GM21576 (cell line): ENCODE data around the gene CFAP221.

Experiments
- ATAC-seq: cut with Tn5 transposase; IDR thresholded peaks from one replicate; pipeline ENCODE4 v1.9.1; 2021; ENCODE audit warnings: mild to moderate bottlenecking, moderate library complexity; ENCODE audit not compliant: unreplicated experiment

The CFAP221 gene

GRCh38 chr2:119678021-119678656 lies 133.9 kb downstream of the CFAP221 start:
- no peak for ATAC-seq

DNA sequence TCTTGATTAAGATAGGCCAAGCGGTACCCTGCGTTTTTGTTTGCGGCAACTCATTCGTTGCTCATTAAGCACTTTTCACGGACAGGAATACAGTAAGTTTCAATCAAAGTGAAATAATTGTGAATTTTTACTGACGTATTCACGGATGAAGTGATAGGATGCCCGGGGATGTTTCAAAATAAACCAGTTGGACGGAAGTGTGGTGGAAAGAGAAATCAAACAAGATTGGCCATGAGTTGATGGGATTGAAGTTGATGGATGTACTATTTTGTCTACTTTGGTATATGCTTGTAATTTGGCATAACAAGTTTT lies 135.2 kb downstream of the CFAP221 start:
- no peak for ATAC-seq

DNA sequence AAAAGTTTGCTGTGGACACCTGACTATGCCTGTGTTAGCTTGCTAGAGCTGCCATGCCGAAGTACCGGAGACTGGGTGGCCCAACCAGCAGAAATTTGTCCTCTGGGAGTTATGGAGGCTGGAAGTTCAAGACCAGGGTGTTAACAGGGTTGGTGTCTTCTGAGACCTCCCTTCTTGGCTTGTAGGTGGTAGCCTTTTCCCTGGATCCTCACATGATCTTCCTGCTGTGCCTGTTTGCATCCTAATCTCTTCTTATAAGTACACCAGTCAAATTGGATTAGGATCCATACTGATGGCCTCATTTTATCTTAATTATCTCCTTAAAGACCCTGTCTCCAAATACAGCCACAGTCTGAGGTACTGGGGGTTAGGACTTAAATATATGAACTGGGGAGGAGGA lies 135.6 kb downstream of the CFAP221 start:
- no peak for ATAC-seq

DNA sequence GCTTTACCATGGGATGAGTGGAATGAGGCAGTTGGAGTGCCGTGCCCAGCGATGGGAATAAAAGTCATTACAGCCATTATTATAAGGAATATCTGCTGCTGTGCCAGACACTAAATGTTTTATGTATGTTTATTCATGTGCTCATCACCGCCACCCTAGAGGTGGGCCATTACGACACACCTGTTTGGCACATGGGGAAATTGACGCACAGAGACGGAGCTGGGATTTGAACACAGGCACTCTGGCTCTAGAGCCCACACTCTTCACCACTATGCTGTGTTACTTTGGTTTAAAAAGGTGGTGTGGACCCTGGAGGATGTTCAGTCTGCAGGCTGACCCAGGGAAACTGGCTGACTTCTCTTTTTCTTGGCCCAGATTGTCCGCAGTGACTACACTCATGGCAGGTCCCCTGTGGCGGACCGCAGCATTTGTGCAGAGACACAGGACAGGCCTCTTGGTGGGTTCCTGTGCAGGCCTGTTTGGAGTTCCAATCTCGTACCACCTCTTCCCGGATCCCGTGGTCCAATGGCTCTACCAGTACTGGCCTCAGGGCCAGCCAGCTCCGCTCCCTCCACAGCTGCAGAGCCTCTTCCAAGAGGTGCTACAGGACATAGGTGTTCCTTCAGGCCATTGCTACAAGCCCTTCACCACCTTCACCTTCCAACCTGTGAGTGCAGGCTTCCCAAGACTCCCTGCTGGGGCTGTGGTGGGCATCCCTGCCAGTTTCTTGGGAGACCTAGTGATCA lies 136.4 kb downstream of the CFAP221 start:
- ATAC-seq: no peak

DNA sequence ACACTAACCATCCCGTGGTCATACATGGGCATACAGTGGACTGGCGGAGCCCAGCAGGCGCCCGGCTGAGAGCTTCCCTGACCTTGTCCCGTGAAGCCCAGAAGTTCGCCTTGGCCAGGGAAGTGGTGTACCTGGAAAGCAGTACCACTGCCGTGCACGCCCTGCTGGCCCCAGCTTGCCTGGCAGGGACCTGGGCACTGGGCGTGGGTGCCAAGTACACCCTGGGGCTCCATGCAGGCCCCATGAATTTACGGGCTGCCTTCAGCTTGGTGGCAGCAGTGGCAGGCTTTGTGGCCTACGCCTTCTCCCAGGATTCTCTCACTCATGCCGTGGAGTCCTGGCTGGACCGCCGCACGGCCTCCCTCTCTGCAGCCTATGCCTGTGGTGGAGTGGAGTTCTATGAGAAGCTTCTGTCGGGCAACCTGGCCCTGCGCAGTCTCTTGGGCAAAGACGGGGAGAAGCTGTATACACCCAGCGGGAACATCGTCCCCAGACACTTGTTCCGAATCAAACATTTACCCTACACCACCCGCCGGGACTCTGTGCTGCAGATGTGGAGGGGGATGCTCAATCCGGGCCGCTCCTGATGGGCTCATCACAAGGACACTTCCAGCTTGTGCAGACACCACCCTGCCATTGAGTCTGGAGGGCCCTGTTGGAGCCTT lies 137.1 kb downstream of the CFAP221 start:
- no peak for ATAC-seq

DNA sequence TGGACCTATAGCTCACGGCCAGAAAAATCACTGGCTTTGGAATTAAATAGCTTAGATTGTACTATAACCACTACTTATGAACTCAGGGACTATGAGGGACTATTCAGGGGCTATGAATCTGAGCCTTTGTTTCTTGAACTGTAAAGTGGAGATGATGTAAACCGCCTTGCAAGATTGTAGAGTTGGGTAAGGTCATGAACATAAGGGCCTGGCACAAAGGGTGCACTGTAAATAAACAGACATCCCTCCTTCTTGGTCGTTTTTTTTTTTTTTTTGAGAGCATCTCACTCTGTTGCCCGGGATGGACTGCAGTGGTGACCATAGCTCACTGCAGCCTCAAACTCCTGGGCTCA lies 137.6 kb downstream of the CFAP221 start:
- no peak for ATAC-seq

DNA sequence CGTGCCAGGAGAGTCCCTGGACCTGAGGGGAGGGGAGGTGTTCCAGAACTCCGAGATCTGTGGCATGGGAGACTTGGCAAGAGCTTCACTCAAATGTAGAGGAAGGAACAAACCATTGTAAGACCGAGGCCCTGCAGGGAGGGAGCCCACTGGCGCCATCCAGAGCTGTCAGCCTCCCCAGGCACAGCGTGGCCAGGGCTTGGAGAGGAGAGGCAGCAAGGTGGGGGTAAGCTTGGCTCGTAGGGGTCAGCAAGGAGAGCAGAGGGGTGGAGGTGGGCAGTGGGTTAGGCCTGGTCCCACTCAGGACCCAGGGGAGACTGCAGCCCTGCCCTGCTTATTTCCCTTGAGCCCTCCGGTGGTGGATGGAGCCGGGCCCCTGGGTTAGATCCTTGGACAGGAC lies 138.3 kb downstream of the CFAP221 start:
- ATAC-seq: no peak

DNA sequence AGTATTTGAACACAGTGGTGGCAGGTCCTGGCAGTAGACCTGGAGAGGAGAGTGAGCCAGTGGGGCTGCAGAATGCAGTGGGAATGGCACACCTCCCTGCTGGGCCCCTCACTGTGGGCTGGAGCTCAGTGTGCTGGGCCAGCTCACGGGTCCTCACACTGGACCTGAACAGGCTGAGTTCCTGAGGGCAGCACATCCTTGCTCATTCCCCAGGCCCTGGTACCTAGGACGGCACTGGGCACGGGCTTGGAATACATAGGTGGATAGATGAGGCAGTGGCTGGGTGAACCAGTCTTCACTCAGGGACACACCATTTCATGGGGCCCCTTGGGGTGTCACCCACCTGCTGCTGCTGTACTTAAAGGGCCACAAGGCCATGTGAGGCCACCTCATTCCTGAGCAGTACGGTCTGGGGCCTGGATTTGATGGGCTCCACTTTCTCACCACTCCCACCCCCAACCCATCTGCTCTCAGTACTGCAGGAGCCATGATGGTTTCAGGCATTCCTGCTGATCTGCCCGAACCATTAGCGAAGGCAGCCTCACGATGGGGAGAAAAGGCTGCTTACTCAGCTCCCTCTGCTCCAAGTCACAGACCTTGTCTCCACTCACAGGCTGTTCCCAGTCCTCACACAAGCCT lies 138.9 kb downstream of the CFAP221 start:
- no peak for ATAC-seq

DNA sequence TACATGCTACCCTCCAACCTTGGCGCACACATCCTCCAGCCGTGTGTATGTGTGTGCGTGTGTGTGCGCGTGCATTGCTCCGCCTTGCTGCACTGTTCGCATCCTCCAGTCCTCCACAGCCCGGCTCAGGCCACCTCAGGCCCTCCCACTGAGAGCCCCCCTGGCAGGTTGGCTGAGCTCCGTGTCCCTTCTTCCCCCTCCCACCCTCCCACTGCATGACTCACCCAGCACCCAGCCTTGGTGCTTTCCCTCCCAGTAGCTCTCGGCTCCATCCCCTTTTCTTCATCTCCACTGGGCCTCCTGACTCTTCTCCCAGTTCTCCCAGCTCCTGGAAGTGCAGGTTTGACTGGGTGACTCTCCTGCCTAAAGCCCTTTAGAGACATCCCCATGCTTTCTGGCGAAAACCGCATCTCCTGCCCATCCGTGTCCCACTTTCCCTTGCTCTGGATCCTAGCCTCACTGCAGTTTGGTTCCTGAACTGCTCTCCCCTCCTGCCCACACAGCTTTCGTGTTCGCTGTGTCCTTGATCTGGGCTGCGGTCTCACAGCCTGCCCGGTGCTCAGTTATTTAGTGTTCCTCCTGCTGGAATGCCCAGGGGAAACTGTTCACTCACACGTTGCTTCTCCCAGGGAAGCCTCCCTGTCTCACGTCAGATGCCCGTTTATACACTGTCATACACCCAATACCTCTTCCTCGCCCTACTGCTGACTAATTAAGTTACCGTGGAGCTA lies 139.6 kb downstream of the CFAP221 start:
- ATAC-seq: no peak

DNA sequence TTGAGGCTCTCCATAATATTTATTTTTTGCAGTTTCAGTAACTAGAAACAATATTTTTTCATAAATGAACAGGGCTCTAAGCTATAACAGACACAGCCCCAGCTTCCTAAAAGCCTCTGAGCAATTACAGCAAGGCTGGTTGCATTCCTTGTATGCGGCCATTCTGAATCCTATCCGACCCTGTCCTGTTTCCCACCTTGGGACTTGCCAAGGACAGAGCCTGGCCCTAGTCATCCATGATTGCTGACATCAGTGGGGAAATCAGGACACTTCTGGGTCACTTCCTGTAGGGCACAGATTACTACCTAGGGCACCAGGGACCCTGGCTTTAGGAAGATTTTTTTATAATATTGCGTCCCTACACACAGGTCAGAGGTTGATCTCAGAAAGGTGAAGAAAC lies 140.3 kb downstream of the CFAP221 start:
- no peak for ATAC-seq

- ATAC-seq: no peak
These were observed 144.4 kb downstream of the CFAP221 start for GRCh38 chr2:119688616-119689015.

DNA sequence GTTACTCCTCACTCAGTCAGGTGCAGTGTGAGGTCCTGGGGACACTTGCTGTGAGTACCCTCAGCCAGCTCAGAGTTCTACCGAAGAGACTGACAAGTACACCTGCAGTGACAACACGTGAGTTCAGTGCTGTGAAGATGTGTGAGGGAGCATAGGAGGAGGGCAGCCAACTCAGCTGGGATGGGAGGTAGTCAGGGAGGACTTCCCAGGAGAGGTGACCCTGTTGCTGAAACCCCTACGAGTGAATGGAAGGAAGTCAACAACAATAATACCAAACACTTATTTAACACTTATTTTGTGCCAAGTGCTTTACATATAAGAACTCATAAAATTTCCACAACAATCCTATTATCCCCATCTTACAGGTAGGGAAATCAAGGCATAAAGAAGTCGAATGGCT lies 145.0 kb downstream of the CFAP221 start:
- no peak for ATAC-seq

DNA sequence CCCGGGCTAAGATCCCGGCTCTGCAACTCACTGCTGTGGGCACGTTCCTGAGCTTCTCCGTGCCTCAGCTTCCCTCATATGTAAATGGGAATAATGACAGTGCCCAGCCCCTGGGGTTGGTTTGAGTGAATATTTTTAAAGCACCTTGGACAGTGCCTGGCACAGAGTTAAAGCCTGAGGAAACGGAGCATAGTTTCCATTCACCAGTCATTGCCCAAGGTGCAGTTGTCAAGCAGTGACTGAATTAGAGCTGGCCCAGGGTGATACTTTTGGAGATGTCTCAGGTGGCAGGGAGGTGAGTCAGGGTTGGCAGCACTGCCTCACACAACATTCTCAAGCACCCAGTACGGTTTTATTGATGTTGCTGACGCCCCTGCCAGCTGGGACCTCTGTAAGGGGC lies 146.9 kb downstream of the CFAP221 start:
- ATAC-seq: no peak

GRCh38 chr2:119691651-119692245 lies 147.5 kb downstream of the CFAP221 start:
- no peak for ATAC-seq

- ATAC-seq: no peak
These were observed 148.1 kb downstream of the CFAP221 start for GRCh38 chr2:119692310-119692709.

GRCh38 chr2:119692954-119693353 lies 148.7 kb downstream of the CFAP221 start:
- ATAC-seq: no peak

- no peak for ATAC-seq
These were observed 149.3 kb downstream of the CFAP221 start for GRCh38 chr2:119693567-119693966.

- ATAC-seq: no peak
These were observed 149.7 kb downstream of the CFAP221 start for GRCh38 chr2:119693967-119694366.

DNA sequence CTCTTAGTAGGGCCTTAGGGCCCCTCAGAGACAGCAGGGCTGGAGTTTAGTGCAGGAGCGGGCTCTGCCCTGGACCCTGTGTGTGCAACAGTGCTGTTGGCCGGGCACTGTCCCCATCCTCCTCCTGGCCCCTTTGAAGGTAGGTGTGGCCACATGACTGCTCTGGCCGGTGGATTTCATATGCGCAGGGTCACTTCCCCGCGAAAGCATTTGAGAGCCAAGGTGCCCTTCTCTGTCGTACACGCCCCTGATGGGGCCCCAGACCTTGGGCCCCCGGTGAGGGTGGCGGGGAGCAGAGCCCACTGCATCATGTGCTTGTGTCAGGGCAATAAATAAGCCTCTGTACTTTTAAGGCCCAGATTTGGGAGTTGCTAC lies 150.2 kb downstream of the CFAP221 start:
- no peak for ATAC-seq

DNA sequence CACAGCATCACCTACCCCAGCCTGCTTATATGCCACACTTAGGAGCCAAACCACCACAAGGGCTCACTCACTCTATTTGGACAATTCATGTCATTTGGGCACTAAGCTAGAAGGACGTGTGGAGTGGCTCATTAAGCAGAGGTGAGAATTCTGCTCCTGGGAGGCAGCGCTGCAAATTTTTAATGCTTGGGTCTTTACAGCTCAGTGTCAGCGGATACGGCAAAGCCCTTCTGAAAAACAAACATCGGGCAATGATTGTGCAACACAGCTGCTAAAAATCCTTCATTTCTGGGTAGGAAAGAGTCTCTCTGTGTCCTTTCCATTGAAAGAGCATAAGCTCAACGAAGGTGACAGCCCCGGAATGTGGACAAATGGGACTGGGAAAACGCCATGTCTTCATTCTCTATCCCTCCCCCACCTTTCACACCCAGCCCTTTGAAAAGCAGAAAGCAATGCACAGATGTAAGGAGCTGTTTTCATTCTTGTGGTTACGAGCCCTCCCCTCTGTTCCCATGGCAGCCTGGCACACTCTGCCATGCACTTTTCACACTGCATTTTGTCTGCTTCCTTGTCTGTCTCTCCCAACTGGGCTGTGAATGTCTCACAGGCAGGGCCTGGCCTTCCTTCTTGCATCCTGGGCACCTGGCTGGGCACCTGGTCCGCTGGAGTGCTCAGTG lies 150.7 kb downstream of the CFAP221 start:
- ATAC-seq: no peak
